ENCODE results near the gene ARL6. TPM values are rescaled to one million over a fixed set of nuclear protein-coding genes. Genes with fewer than 3 reads are reported as not detected.

ARL6 gene
- total and polyA plus RNA-seq, 2 of the 8 experiments (the other 6 are each of a cell fraction or from before 2014, with no cell fraction given), result 1.8 to 12.0 TPM

Other genes starting within 250 kb of the ARL6 start
- gene CRYBG3, start 57.3 kb downstream of the ARL6 start, total RNA-seq (2021; fragmentation: NEBNext Ultra II Directional; extraction: Animal tissue kit (Norgen Biotek cat#: 25700)), result 8.0 and 9.6 TPM in 2 replicates
- gene CRYBG3, start 57.3 kb downstream of the ARL6 start, polyA plus RNA-seq (2011; rRNA removed), result 1.1 and 2.1 TPM in 2 replicates
- 15.5 and 16.4 TPM in 2 replicates for gene RIOX2, start 207.7 kb downstream of the ARL6 start, total RNA-seq (2021; fragmentation: NEBNext Ultra II Directional; extraction: Animal tissue kit (Norgen Biotek cat#: 25700))
- 3.2 and 3.8 TPM in 2 replicates for gene RIOX2, start 207.7 kb downstream of the ARL6 start, polyA plus RNA-seq (2011; rRNA removed)

All from H1 (cell line).